Progenitor cell of endocrine pancreas (in vitro differentiated cells): ENCODE data around the gene PRICKLE4. TPM values are rescaled to one million over a fixed set of nuclear protein-coding genes. Genes with fewer than 3 reads are reported as not detected.

Experiments
- DNase-seq: peaks from one replicate; pipeline ENCODE4 v3.0.0; 2021; ENCODE audit warnings: low spot score; ENCODE audit not compliant: unreplicated experiment
- H3K27ac Mint-ChIP-seq: 2 replicates; pipeline ENCODE4 v1.8.0; 2021; ENCODE audit warnings: mild to moderate bottlenecking, moderate library complexity, mixed read lengths
- H3K27me3 Mint-ChIP-seq: 2 replicates; pipeline ENCODE4 v1.8.0; 2021; ENCODE audit warnings: mixed read lengths
- H3K36me3 Mint-ChIP-seq: 2 replicates; pipeline ENCODE4 v1.8.0; 2022; ENCODE audit warnings: mixed read lengths; ENCODE audit not compliant: insufficient read depth
- H3K4me1 Mint-ChIP-seq: 2 replicates; pipeline ENCODE4 v1.8.0; 2021; ENCODE audit warnings: low read depth, mixed read lengths
- H3K4me3 Mint-ChIP-seq: 2 replicates; pipeline ENCODE4 v1.8.0; 2021; ENCODE audit warnings: low read depth, mild to moderate bottlenecking, moderate library complexity, mixed read lengths
- H3K9me3 Mint-ChIP-seq: 2 replicates; pipeline ENCODE4 v1.8.0; 2021; ENCODE audit warnings: low read depth, mixed read lengths
- CTCF ChIP-seq: fragments of 200-600 bp; sonication (generic); IDR thresholded peaks from one replicate; pipeline ENCODE4 v1.5.0; 2021; ENCODE audit warnings: antibody characterized with exemption, mild to moderate bottlenecking; ENCODE audit not compliant: unreplicated experiment
- total RNA-seq: library from RNA; stranded (reverse); gene quantifications from 2 replicates; pipeline ENCODE4 v1.2.1, GENCODE V29; 2021

PRICKLE4 gene
- total RNA-seq, 1 donor from 2014 or later: 4.9 TPM

GRCh38 chr6:41777551-41778285 is 2.9 kb upstream of the PRICKLE4 start:
- Mint-ChIP-seq H3K27ac (no peak overlapping the region), H3K27me3 (peaks cover 6% of the 10 kb centered on the region), H3K9me3 (no peaks in the 10 kb centered on the region), H3K36me3 (peaks cover 1% of the 10 kb centered on the region), H3K4me1 (peaks cover 11% of the 10 kb centered on the region), H3K4me3 (peak overlapping the region; percentile 34)
- no peak for TF ChIP-seq CTCF
- DNase-seq: no peak

GRCh38 chr6:41778895-41779294 is 1.7 kb upstream of the PRICKLE4 start:
- TF ChIP-seq CTCF: no peak
- no peaks in the 10 kb centered on the region for H3K9me3 Mint-ChIP-seq
- H3K27me3 Mint-ChIP-seq: peaks cover 8% of the 10 kb centered on the region
- no peak for DNase-seq
- H3K4me3 Mint-ChIP-seq: peak overlapping the region; percentile 93
- no peak overlapping the region for H3K27ac Mint-ChIP-seq
- H3K4me1 Mint-ChIP-seq: peaks cover 11% of the 10 kb centered on the region
- H3K36me3 Mint-ChIP-seq: peaks cover 1% of the 10 kb centered on the region

GRCh38 chr6:41779336-41779735 is 1.2 kb upstream of the PRICKLE4 start:
- Mint-ChIP-seq H3K36me3 (peaks cover 1% of the 10 kb centered on the region), H3K9me3 (no peaks in the 10 kb centered on the region), H3K4me3 (peak overlapping the region; percentile 93), H3K4me1 (peaks cover 13% of the 10 kb centered on the region), H3K27me3 (peaks cover 8% of the 10 kb centered on the region), H3K27ac (peak overlapping the region; percentile 80)
- peak; percentile 24 for DNase-seq
- no peak for TF ChIP-seq CTCF

GRCh38 chr6:41779788-41780550 is 613 bp upstream of the PRICKLE4 start, which contains the start of gene FRS3:
TSS of gene FRS3 (minus strand) at chr6:41779900. CDS start at chr6:41776987, 2,913 bp downstream.
- peaks cover 8% of the 10 kb centered on the region for H3K27me3 Mint-ChIP-seq
- H3K4me1 Mint-ChIP-seq: peaks cover 18% of the 10 kb centered on the region
- TF ChIP-seq CTCF: peak; percentile 94
- no peaks in the 10 kb centered on the region for H3K9me3 Mint-ChIP-seq
- DNase-seq: peak; percentile 100
- peak within 1 kb of the TSS; percentile 86 for H3K27ac Mint-ChIP-seq
- H3K36me3 Mint-ChIP-seq: no peaks in the 10 kb centered on the region
- peak within 1 kb of the TSS; percentile 93 for H3K4me3 Mint-ChIP-seq

GRCh38 chr6:41781366-41781730 is 766 bp downstream of the PRICKLE4 start:
- Mint-ChIP-seq H3K4me1 (peaks cover 22% of the 10 kb centered on the region), H3K36me3 (no peaks in the 10 kb centered on the region), H3K27me3 (peaks cover 8% of the 10 kb centered on the region), H3K9me3 (no peaks in the 10 kb centered on the region), H3K27ac (peak overlapping the region; percentile 25), H3K4me3 (peak overlapping the region; percentile 86)
- TF ChIP-seq CTCF: no peak
- no peak for DNase-seq
